ENCODE data around the gene GJB2.

The GJB2 gene

DNA sequence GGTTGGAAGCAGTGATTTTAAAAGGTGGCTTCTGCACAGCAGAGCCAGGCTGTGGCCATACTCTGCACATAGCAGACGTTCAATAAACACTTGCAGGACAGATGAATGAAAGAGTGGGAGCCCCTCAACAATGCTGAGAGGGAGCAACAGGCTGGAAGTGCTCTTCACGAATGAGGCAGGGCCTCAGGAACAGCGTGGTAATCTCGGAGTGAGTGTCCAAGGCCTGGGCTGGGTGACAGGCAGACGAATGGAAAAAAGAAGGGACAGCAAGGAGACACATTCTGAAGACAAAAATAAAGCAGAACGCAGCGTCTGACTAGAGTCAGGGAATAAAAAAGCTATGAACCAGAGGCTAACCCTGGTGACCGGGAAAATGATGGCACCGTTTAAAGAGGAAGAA lies 43.0 kb downstream of the GJB2 start:
- Mint-ChIP-seq H3K9me3 (no peaks in the 10 kb centered on the region), H3K27me3 (peaks cover 9% of the 10 kb centered on the region)

DNA sequence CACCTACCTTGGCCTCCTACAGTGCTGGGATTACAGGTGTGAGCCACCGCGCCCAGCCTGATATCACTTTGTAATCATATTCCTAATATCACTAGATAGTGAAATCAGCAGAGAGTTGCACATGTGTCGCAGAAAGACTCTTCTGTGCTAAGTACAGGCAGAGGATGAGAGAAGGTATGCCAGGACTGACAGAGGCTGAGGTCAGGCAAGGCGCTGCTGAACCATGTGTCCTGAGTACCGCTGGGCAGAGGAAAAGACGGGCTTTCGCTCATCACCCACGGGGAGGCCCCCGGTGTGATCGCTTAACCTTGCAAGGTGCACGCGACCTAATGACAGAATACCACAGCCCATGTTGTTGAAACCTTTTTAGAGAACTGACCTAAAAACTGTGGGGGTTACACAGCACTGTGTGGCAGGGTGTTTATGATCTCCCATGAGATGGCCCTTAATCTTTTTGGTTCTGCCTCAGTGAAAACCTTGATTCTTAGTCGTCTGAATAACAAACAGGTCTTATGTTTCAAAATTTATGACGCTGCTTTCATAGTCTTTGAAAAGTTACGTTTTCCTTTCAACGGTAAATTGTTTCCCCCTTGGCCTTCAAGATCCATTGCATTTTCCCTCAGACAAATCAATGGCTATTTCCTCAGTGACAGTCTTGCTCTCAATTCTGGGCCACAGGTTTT lies 44.1 kb downstream of the GJB2 start:
- peaks cover 2% of the 10 kb centered on the region for H3K36me3 Mint-ChIP-seq
- no peak for DNase-seq (ENCODE audit: low spot score in 2 of 2)
- no peaks in the 10 kb centered on the region for H3K9me3 Mint-ChIP-seq
- peaks cover 9% of the 10 kb centered on the region for H3K27me3 Mint-ChIP-seq
- no peak overlapping the region for H3K4me3 Mint-ChIP-seq
- no peak overlapping the region for H3K27ac Mint-ChIP-seq
- no peaks in the 10 kb centered on the region for H3K4me1 Mint-ChIP-seq
- no peak for ATAC-seq (ENCODE audit: low read depth)

More for the DNA sequence above, 43.0 kb downstream of the GJB2 start:
- Mint-ChIP-seq H3K36me3 (peaks cover 2% of the 10 kb centered on the region), H3K27ac (no peak overlapping the region), H3K4me3 (no peak overlapping the region), H3K4me1 (no peaks in the 10 kb centered on the region)
- no peak for ATAC-seq (ENCODE audit: low read depth)
- no peak for DNase-seq (ENCODE audit: low spot score in 2 of 2)

DNA sequence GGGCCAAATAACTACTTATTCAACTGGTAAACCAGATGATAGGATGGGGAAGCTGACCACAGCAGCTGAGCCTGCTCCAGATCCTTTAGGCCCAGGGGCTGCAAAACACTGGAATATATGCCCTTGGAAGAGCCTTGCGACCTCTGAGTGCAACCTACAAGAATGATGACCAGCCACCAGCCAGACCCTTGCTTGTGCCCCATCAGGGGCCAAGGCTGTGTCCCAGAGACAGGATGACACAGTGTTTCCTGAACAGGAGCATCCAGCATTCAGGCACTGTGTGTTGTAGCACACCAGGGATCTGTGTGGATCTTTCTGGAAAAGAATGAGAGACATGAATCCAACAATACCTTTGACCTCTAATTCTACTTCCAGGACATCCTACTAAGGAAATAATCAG lies 46.4 kb downstream of the GJB2 start:
- H3K9me3 Mint-ChIP-seq: no peaks in the 10 kb centered on the region
- H3K4me1 Mint-ChIP-seq: no peaks in the 10 kb centered on the region
- no peak overlapping the region for H3K27ac Mint-ChIP-seq
- peaks cover 13% of the 10 kb centered on the region for H3K27me3 Mint-ChIP-seq
- peaks cover 6% of the 10 kb centered on the region for H3K36me3 Mint-ChIP-seq
- ATAC-seq (ENCODE audit: low read depth): no peak
- no peak overlapping the region for H3K4me3 Mint-ChIP-seq
- DNase-seq (ENCODE audit: low spot score in 2 of 2): no peak

DNA sequence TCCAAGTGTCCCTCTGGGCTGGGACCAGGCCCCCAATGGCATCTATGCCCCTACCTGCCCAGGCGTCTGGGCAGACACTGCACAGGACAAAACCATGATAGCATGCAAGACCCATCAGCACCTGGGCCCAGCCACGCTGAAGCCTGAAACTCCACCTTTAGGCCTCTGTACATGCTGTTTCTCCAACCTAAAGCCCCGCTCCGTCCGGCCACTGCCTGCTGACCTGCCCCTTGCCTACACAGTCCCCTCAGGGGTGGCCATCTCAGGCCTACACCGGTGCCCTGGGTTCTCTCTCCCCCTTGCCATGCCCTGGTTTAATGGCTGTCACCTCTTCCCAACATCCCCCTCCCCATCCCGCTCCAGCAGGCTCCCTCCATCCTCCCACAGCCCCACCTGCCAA lies 47.2 kb downstream of the GJB2 start:
- no peaks in the 10 kb centered on the region for H3K9me3 Mint-ChIP-seq
- no peak overlapping the region for H3K27ac Mint-ChIP-seq
- ATAC-seq (ENCODE audit: low read depth): no peak
- H3K4me1 Mint-ChIP-seq: no peaks in the 10 kb centered on the region
- peaks cover 6% of the 10 kb centered on the region for H3K36me3 Mint-ChIP-seq
- H3K4me3 Mint-ChIP-seq: no peak overlapping the region
- H3K27me3 Mint-ChIP-seq: peaks cover 12% of the 10 kb centered on the region
- DNase-seq (ENCODE audit: low spot score in 2 of 2): no peak

DNA sequence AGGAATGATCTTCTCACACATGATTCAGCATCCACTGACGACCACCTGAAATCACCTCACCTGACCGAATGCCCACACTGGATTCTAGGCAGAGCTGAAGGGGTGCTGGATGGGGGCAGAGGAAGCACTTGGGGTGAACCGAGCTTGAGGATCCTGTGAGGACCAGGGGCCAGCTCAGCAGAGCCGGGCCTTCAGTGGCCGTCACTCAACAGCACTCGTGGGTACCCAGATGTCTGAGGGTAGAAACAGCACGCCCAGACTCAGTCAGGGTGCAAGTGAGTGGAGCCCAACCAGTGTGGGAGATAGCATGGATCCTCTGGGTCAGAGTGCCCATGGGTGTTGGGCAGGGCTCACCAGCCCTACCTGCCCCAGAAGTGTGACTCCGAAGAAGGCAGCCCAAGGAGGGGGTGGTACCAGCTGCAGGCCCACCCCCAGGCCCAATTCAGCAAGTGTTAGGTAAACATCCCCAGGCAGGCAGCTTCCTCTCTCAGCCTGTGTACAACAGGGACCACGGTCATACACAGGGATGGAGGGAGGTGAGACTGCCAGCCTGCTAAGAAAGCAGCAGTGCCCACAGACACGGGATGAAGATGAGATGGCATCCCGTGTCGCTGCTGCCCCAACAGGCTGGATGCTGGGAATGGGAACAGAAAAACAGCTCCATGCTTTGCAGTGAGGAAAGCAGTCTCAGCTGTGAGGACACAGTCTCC lies 48.4 kb downstream of the GJB2 start:
- Mint-ChIP-seq H3K27me3 (peaks cover 6% of the 10 kb centered on the region), H3K9me3 (no peaks in the 10 kb centered on the region), H3K27ac (no peak overlapping the region), H3K4me1 (no peaks in the 10 kb centered on the region), H3K4me3 (no peak overlapping the region), H3K36me3 (peaks cover 3% of the 10 kb centered on the region)
- no peak for ATAC-seq (ENCODE audit: low read depth)
- no peak for DNase-seq (ENCODE audit: low spot score in 2 of 2)

DNA sequence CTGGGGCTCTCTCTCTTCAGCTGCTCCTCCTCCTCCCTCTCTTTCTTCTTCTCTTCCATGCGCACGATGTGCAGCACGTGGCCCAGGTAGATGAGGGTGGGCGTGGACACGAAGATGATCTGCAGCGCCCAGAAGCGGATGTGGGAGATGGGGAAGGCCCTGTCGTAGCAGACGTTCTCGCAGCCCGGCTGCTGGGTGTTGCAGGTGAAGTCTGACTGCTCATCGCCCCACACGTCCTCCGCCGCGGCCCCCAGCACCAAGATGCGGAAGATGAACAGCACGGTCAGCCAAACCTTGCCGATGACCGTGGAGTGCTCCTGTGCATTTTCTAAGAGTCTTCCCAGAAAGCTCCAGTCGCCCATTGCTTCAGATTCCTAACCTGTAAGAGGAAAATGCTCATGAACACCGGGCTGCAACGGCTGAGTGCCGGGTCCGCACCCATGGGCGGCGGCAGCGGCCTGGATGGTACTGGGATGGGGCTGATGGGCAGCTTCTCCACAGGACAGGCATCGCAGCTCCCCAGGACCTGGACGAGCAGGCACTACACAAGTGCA lies 49.7 kb downstream of the GJB2 start:
- H3K36me3 Mint-ChIP-seq: peaks cover 3% of the 10 kb centered on the region
- no peaks in the 10 kb centered on the region for H3K4me1 Mint-ChIP-seq
- ATAC-seq (ENCODE audit: low read depth) (no peak), DNase-seq (ENCODE audit: low spot score in 2 of 2) (no peak)
- no peaks in the 10 kb centered on the region for H3K9me3 Mint-ChIP-seq
- peaks cover 6% of the 10 kb centered on the region for H3K27me3 Mint-ChIP-seq
- no peak overlapping the region for H3K27ac Mint-ChIP-seq
- no peak overlapping the region for H3K4me3 Mint-ChIP-seq

DNA sequence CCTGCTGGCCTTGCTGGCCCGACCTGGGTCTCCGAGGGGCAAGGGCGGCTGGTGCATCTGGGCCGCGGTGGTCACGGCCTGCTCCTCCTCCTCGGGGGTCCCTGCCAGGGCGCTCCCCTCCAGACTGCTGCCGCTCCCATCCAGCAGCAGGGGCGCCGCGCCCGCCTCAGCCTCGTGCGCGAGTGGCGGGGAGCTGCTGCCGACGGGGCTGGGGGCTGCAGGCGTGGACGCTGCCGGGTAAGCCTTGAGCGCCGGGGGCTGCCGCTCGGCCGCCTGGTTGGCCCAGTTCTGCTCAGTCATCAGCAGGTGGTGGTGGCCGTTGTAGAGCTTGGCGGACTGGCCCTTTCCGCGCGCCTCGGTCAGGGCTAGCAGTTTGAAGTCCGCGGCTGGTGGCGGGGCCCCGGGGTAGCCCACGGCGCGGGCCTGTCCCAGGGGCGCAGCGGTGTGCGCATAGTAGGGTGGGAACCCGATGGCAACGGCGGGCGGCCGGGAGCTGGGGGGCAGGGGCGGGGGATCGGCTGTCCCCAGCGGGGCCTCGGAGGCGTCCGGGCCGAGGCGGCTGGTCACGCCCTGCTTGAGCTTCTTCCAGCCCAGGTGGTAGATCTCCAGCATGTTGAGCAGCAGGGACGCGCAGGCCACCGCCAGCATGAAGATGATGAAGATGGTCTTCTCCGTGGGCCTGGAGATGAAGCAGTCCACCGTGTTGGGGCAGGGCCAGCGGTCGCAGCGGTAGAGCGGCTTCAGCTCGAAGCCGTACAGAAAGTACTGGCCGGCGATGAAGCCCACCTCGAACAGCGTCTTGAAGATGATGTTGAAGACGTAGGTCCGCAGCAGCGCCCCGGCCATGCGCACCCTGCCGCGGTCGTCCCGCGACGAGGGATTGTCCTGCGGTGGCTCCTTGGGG lies 50.5 kb downstream of the GJB2 start:
- Mint-ChIP-seq H3K9me3 (no peaks in the 10 kb centered on the region), H3K36me3 (peaks cover 3% of the 10 kb centered on the region), H3K27me3 (peaks cover 4% of the 10 kb centered on the region), H3K27ac (no peak overlapping the region), H3K4me1 (no peaks in the 10 kb centered on the region), H3K4me3 (no peak overlapping the region)
- DNase-seq (ENCODE audit: low spot score in 2 of 2) (no peak), ATAC-seq (ENCODE audit: low read depth) (no peak)

DNA sequence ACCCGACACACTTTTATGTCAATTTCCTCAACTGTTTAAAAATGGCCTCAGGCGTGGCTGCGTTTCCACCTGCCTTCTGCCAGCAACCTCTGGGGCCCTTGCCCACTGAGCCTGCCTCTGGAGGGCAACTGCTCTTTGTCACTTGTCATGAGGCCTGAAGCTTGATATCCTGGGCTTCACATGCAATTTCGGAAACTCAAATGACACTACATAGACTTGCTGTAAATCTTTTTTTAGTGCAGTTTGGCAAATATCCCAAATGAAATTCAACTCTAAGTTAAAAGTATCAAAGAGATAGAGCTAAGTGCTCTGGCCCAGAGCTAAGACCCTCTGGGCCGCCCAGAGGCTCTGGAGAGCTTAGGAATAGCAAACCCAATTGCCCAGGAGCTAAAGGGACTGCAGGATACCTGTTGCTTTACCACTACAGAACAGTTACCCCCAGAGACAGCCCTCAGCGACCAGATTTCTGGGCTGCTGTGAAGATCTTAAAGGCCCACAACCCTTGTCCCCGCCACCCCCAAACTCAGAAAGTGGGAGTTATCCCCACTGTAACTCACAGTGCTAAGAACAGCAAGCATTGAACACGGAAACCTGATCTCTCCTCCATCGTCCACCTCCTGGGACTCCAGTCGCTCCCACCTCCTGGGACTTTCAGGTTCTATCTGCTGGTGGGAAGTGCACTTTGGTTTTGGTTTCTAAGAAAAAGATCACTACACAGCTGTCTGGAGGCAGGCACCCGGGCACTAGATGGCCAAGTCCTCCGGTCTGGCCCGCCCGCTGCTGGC lies 51.3 kb downstream of the GJB2 start:
- DNase-seq (ENCODE audit: low spot score in 2 of 2) (no peak), ATAC-seq (ENCODE audit: low read depth) (no peak)
- Mint-ChIP-seq H3K27ac (no peak overlapping the region), H3K4me3 (no peak overlapping the region), H3K9me3 (no peaks in the 10 kb centered on the region), H3K27me3 (peaks cover 4% of the 10 kb centered on the region), H3K4me1 (no peaks in the 10 kb centered on the region), H3K36me3 (peaks cover 3% of the 10 kb centered on the region)

DNA sequence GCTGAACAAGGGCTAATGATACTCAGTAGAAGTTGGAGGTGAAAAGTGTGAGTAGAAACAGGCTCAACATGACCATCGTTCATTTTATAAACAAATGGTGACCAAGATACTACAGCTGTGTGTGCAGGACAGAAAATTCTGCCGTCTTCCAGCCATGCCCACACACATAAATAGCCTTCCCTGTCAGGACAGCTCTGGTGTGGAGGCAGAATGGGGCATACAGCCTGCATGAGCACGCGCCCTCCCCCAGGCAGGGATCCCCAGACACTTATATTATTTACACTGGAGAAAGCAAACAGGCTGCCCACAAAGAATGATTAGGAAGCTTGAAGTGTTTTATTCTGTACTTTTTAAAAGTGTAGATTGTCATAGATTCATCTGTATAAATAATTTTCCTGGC lies 52.3 kb downstream of the GJB2 start:
- Mint-ChIP-seq H3K4me3 (no peak overlapping the region), H3K4me1 (no peaks in the 10 kb centered on the region), H3K27me3 (peaks cover 4% of the 10 kb centered on the region), H3K9me3 (no peaks in the 10 kb centered on the region), H3K36me3 (peaks cover 3% of the 10 kb centered on the region), H3K27ac (no peak overlapping the region)
- no peak for ATAC-seq (ENCODE audit: low read depth)
- DNase-seq (ENCODE audit: low spot score in 2 of 2): no peak

DNA sequence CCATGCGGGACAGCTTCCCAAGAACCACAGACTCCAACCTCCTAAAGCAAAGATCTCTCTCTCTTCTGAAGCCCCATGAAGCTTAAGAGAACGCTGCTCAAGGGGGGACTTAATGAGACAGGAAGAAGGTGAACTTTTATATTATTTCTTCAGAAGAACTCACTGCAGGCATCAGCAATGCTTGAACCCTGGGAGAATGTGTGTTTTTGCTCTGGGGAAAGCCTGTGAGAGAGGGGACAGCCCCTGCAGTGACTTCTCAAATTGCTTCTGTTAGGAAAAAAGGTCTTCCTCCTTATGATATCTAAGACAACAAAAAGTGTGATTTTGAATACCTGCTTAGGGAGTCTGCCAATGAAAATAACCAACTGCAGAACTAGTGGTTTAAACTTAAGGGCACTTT lies 54.9 kb downstream of the GJB2 start:
- Mint-ChIP-seq H3K4me1 (no peaks in the 10 kb centered on the region), H3K27ac (no peak overlapping the region), H3K4me3 (no peak overlapping the region), H3K9me3 (no peaks in the 10 kb centered on the region), H3K36me3 (peaks cover 1% of the 10 kb centered on the region), H3K27me3 (peaks cover 5% of the 10 kb centered on the region)
- DNase-seq (ENCODE audit: low spot score in 2 of 2) (no peak), ATAC-seq (ENCODE audit: low read depth) (no peak)
